HG03432 (cell line): ENCODE data around the gene OBSCN.

Source experiments
- ATAC-seq: cut with Tn5 transposase; IDR thresholded peaks from one replicate; pipeline ENCODE4 v1.9.1; 2021; ENCODE audit warnings: mild to moderate bottlenecking, moderate library complexity; ENCODE audit not compliant: unreplicated experiment

Gene OBSCN

GRCh38 chr1:228394571-228395394, 186.9 kb downstream of the OBSCN start:
- ATAC-seq = no peak

- no peak for ATAC-seq
Measured at GRCh38 chr1:228396770-228397662, 189.2 kb downstream of the OBSCN start.

- ATAC-seq = no peak
Measured at GRCh38 chr1:228397966-228398365, 190.1 kb downstream of the OBSCN start.

- ATAC-seq = no peak
Measured at GRCh38 chr1:228398741-228399461, 191.1 kb downstream of the OBSCN start.

- no peak for ATAC-seq
Measured at GRCh38 chr1:228399531-228400236, 191.8 kb downstream of the OBSCN start.

- no peak for ATAC-seq
Measured at GRCh38 chr1:228400237-228400651, 192.4 kb downstream of the OBSCN start.

- no peak for ATAC-seq
Measured at GRCh38 chr1:228400692-228401454, 193.0 kb downstream of the OBSCN start.

- ATAC-seq = no peak
Measured at GRCh38 chr1:228401782-228402640, 194.2 kb downstream of the OBSCN start.

GRCh38 chr1:228402641-228403025, 194.8 kb downstream of the OBSCN start:
- ATAC-seq = no peak

- ATAC-seq = no peak
Measured at GRCh38 chr1:228403231-228403631, 195.4 kb downstream of the OBSCN start.

GRCh38 chr1:228404107-228404720, 196.4 kb downstream of the OBSCN start:
- ATAC-seq = no peak

GRCh38 chr1:228405200-228405978, 197.5 kb downstream of the OBSCN start:
- ATAC-seq = no peak

- ATAC-seq = no peak
Measured at GRCh38 chr1:228405979-228406228, 198.1 kb downstream of the OBSCN start.

- ATAC-seq = no peak
Measured at GRCh38 chr1:228407106-228408040, 199.5 kb downstream of the OBSCN start.

- ATAC-seq = no peak
Measured at GRCh38 chr1:228408041-228408868, 200.4 kb downstream of the OBSCN start.
